LNCAP (cell line): ENCODE data around the gene AOPEP.

Source experiments
- CTCF ChIP-seq: fragments of 450-650 bp; IDR thresholded peaks from 2 replicates; pipeline ENCODE4 v1.5.1; 2017; ENCODE audit warnings: mild to moderate bottlenecking

The AOPEP gene

GRCh38 chr9:94785215-94786169, 59.0 kb downstream of the AOPEP start:
- no peak for TF ChIP-seq CTCF

GRCh38 chr9:94786586-94786985, 60.1 kb downstream of the AOPEP start:
- TF ChIP-seq CTCF = no peak

- no peak for TF ChIP-seq CTCF
Observed at GRCh38 chr9:94787266-94787665, 60.8 kb downstream of the AOPEP start.

GRCh38 chr9:94788570-94789105, 62.1 kb downstream of the AOPEP start:
- TF ChIP-seq CTCF = no peak

- no peak for TF ChIP-seq CTCF
Observed at GRCh38 chr9:94791435-94791834, 64.9 kb downstream of the AOPEP start.

GRCh38 chr9:94792511-94792910, 66.0 kb downstream of the AOPEP start:
- TF ChIP-seq CTCF = no peak

GRCh38 chr9:94794476-94795167, 68.1 kb downstream of the AOPEP start:
- TF ChIP-seq CTCF = no peak
